Central memory CD8-positive, alpha-beta T cell (primary cell): ENCODE measurements around the gene VIL1.

Source experiments
- ATAC-seq: fragments of 150-1000 bp; cut with Tn5 transposase; replicated peaks from 2 replicates; pipeline ENCODE4 v1.10.0; 2022; ENCODE audit warnings: mild to moderate bottlenecking, moderate FRiP score, moderate number of reproducible peaks; ENCODE audit not compliant: poor library complexity, severe bottlenecking; ENCODE audit errors: extremely low read depth
- DNase-seq, 2 donors: peaks; one replicate each; pipeline ENCODE4 v3.0.0; 2021; ENCODE audit warnings: low spot score in 2 of 2
- H3K27ac Mint-ChIP-seq: one replicate; pipeline ENCODE4 v1.8.0; 2022; ENCODE audit warnings: low read depth, mild to moderate bottlenecking, moderate library complexity, mixed read lengths
- H3K27me3 Mint-ChIP-seq: one replicate; pipeline ENCODE4 v1.8.0; 2022; ENCODE audit warnings: mixed read lengths
- H3K36me3 Mint-ChIP-seq: one replicate; pipeline ENCODE4 v1.8.0; 2022; ENCODE audit warnings: mild to moderate bottlenecking, moderate library complexity, mixed read lengths; ENCODE audit not compliant: insufficient read depth
- H3K4me1 Mint-ChIP-seq: one replicate; pipeline ENCODE4 v1.8.0; 2022; ENCODE audit warnings: mixed read lengths
- H3K4me3 Mint-ChIP-seq: one replicate; pipeline ENCODE4 v1.8.0; 2022; ENCODE audit warnings: mild to moderate bottlenecking, moderate library complexity, mixed read lengths
- H3K9me3 Mint-ChIP-seq: one replicate; pipeline ENCODE4 v1.8.0; 2022; ENCODE audit warnings: mixed read lengths

The VIL1 gene

DNA sequence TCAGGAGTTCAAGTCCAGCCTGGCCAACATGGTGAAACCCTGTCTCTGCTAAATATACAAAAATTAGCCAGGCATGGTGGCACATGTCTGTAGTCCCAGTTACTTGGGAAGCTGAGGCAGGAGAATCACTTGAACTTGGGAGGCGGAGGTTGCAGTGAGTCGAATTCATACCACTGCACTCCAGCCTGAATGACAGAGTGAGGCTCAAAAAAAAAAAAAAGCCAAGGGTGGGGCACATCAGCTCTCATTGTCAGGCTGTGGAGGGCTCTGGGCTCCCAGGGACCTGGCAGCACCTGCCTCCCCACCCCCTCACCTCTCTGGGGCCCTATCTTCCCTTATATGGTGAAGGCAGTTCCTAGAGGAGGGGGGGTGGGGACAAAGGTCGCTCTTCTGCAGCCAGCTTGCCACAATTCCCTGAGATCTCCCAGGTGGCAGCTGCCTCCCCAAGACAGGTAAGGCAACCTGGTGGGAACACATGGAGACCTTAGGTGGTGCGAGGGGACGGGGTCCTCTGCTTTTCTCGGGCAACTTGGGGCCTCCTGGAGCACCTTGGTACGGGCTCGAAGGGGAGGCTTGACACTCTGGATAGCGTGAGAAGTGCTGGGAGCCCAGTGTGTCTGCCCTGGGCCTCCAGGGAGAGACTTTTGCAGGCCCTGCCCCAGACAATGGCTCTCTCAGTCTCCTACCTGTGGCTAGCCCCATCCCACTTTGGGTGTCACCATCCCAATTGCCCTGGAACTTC lies at the start of gene VIL1:
VIL1 (plus strand) TSS at position 407 of the 742 bp plus-strand sequence. CDS start 4,656 bp downstream, outside the sequence.
- no peaks in the 10 kb centered on the region for H3K9me3 Mint-ChIP-seq
- H3K4me1 Mint-ChIP-seq, result no peaks in the 10 kb centered on the region
- peaks cover 2% of the 10 kb centered on the region for H3K36me3 Mint-ChIP-seq
- H3K27ac Mint-ChIP-seq, result no peak within 1 kb of the TSS
- no peak within 1 kb of the TSS for H3K4me3 Mint-ChIP-seq
- no peak for ATAC-seq
- no peaks in the 10 kb centered on the region for H3K27me3 Mint-ChIP-seq
- DNase-seq, result no peak

DNA sequence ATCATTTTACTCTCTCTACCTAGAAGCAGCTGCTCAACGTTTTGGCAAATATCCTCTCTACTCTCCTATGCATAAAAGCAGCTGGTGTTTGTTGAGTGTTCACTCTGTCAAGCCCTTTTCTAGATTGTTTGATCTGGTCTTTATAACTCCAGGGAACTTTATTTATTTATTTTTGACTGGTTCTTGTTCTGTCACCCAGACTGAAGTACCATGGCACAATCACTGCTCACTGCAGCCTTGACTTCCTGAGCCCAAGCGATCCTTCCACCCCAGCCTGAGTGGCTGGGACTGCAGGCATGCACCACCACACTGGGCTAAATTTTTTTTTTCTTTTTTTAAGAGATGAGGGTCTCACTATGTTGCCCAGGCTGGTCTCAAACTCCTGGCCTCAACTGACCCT lies 49.6 kb upstream of the VIL1 start:
- no peaks in the 10 kb centered on the region for H3K9me3 Mint-ChIP-seq
- H3K36me3 Mint-ChIP-seq, result peaks cover 5% of the 10 kb centered on the region
- H3K4me3 Mint-ChIP-seq, result peak overlapping the region; percentile 11
- H3K27ac Mint-ChIP-seq, result peak overlapping the region; percentile 45
- ATAC-seq (no peak), DNase-seq (no peak)
- H3K27me3 Mint-ChIP-seq, result no peaks in the 10 kb centered on the region
- H3K4me1 Mint-ChIP-seq, result peaks cover 5% of the 10 kb centered on the region

DNA sequence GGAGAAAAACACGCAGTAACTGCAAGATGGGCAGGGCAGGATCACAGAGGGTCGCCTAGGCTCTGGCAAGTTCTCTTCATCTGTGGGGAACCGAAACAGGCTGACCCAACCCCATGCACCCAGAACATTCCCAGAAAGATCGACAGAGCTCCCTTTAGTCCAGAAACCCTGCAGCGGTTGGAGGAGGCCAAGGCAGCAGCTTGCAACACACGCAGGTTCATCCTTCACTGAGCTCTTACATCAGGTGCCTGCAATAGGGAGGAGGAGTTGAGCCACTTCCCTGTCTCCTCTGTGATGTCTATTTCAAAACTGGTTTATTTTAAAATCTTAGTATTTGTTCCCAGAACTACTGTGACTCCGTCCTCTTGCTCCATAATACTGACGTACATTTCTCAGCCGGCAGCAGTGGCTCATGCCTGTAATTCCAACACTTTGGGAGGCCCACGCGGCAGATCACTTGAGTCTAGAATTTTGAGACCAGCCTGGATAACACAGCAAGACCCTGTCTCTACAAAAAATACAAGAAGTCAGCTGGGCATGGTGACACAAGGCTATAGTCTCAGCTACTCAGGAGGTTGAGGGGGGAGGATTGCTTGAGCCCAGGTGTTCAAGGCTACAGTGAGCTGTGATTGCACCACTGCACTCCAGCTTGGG lies 48.4 kb upstream of the VIL1 start:
- Mint-ChIP-seq H3K4me3 (no peak overlapping the region), H3K9me3 (no peaks in the 10 kb centered on the region), H3K27ac (no peak overlapping the region), H3K4me1 (peaks cover 4% of the 10 kb centered on the region), H3K27me3 (no peaks in the 10 kb centered on the region), H3K36me3 (peaks cover 5% of the 10 kb centered on the region)
- no peak for ATAC-seq
- DNase-seq, result no peak

DNA sequence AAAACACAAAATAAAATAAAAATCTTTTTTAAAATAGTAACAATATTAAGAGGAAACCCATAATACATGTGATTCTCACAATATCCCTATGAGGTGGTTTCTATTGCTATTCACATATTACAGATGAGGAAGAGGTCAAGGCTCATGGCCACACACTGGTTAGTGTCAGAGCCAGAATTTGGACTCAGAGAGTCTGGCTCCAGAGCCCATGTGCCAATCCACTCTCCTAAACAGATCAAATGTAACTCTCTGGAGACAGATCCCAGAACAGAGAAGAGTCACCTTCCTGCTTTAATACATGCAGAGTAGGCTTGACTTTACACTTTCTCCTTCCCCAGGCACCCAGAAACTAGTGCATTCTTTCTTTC lies 47.0 kb upstream of the VIL1 start:
- ATAC-seq (no peak), DNase-seq (no peak)
- H3K27ac Mint-ChIP-seq, result no peak overlapping the region
- no peaks in the 10 kb centered on the region for H3K4me1 Mint-ChIP-seq
- no peak overlapping the region for H3K4me3 Mint-ChIP-seq
- peaks cover 5% of the 10 kb centered on the region for H3K36me3 Mint-ChIP-seq
- H3K27me3 Mint-ChIP-seq, result no peaks in the 10 kb centered on the region
- no peaks in the 10 kb centered on the region for H3K9me3 Mint-ChIP-seq

DNA sequence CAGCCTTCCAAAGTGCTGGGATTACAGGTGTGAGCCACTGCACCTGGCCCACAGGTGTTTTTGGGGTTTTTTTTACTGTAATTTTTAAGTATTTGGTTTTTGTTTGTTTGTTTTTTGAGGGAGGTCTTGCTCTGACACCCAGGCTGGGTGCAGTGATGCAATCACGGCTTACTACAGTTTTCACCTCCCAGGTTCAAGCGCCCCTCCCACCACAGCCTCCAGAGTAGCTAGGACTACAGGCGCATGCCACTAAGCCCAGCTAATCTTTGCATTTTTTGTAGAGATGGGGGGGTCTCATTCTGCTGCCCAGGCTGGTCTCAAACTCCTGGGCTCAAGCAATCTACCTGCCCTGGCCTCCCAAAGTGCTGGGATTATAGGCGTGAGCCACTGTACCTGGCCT lies 44.1 kb upstream of the VIL1 start:
- DNase-seq (no peak), ATAC-seq (no peak)
- Mint-ChIP-seq H3K9me3 (no peaks in the 10 kb centered on the region), H3K36me3 (no peaks in the 10 kb centered on the region), H3K27ac (no peak overlapping the region), H3K4me3 (no peak overlapping the region), H3K27me3 (no peaks in the 10 kb centered on the region), H3K4me1 (no peaks in the 10 kb centered on the region)

DNA sequence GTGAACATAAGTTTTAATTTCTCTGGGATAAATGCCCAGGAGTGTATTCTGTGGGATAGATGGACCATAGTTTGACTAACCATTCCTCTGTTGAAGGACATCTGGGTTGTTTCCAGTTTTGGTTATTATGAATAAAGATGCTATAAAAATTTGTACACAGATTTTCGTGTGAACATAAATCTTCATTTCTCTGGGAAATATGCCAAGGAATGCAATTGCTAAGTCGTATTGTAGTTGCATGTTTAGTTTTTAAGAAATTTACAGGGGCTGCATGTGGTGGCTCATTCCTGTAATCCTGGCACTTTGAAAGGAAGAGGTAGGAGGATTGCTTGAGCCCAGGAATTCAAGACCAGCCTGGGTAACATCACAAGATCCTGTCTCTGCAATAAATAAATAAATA lies 43.7 kb upstream of the VIL1 start:
- no peak overlapping the region for H3K4me3 Mint-ChIP-seq
- DNase-seq, result no peak
- no peak for ATAC-seq

DNA sequence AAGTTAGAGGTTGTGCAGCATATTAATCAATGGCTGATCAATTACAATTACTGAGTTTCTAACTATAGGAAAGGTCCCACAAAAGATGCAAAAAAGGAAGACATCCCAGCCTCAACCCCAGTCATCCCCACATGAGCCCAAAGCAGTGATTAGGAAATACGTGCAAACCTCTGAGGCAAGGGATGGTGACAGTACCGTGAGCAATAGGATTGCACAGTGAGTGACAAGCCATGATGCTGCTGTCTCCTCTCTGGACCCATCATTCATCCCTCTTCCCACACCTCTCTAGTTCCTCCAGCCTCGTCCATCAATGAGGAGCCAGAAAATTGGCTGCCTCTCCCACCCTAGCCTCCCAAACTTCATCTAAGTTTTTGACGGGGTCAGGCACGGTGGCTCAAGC lies 40.9 kb upstream of the VIL1 start:
- Mint-ChIP-seq H3K4me3 (no peak overlapping the region), H3K27ac (no peak overlapping the region), H3K36me3 (no peaks in the 10 kb centered on the region), H3K4me1 (peaks cover 7% of the 10 kb centered on the region), H3K9me3 (no peaks in the 10 kb centered on the region), H3K27me3 (no peaks in the 10 kb centered on the region)
- DNase-seq (no peak), ATAC-seq (no peak)

More for the DNA sequence above, 43.7 kb upstream of the VIL1 start:
- Mint-ChIP-seq H3K27me3 (no peaks in the 10 kb centered on the region), H3K4me1 (no peaks in the 10 kb centered on the region), H3K9me3 (no peaks in the 10 kb centered on the region), H3K36me3 (no peaks in the 10 kb centered on the region), H3K27ac (no peak overlapping the region)

DNA sequence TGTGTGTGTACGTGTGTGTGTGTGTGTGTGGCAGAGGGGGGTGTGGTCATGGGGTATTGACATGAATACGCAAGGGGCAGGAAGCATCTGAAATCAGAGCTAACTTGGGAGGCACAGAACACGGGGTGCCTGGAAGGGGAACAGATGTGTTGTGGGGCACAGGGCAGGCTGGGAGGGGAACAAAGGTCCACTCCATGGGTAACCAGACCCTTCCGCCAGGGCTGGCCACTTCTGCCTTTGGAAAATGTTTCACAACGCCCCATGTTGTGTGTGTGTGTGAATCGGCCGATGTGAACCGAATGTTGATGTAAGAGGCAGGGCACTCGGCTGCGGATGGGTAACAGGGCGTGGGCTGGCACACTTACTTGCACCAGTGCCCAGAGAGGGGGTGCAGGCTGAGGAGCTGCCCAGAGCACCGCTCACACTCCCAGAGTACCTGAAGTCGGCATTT lies 37.0 kb upstream of the VIL1 start, which contains the start of gene SLC11A1:
SLC11A1 (plus strand) TSS at position 358 of the 451 bp plus-strand sequence. CDS start 96 bp downstream, outside the sequence.
- peaks cover 8% of the 10 kb centered on the region for H3K4me1 Mint-ChIP-seq
- no peaks in the 10 kb centered on the region for H3K9me3 Mint-ChIP-seq
- H3K27ac Mint-ChIP-seq, result no peak within 1 kb of the TSS
- DNase-seq, result no peak
- no peaks in the 10 kb centered on the region for H3K36me3 Mint-ChIP-seq
- peaks cover 6% of the 10 kb centered on the region for H3K27me3 Mint-ChIP-seq
- no peak for ATAC-seq
- H3K4me3 Mint-ChIP-seq, result no peak within 1 kb of the TSS

DNA sequence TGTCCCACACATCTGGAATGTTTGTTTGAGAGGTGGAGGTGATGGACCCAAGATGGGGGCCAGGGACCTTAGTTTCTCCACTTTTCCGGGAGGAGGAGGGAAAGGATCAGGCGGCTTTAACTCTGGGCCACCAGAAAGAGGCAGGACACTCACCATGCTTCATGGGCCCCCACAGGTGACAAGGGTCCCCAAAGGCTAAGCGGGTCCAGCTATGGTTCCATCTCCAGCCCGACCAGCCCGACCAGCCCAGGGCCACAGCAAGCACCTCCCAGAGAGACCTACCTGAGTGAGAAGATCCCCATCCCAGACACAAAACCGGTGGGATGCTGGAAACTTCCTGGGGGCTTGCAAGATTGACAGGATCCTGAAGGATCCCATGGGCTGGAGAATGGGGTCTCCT lies 36.1 kb upstream of the VIL1 start:
- Mint-ChIP-seq H3K4me1 (peaks cover 12% of the 10 kb centered on the region), H3K36me3 (no peaks in the 10 kb centered on the region), H3K9me3 (no peaks in the 10 kb centered on the region), H3K4me3 (no peak overlapping the region), H3K27me3 (peaks cover 12% of the 10 kb centered on the region), H3K27ac (no peak overlapping the region)
- no peak for ATAC-seq
- no peak for DNase-seq

DNA sequence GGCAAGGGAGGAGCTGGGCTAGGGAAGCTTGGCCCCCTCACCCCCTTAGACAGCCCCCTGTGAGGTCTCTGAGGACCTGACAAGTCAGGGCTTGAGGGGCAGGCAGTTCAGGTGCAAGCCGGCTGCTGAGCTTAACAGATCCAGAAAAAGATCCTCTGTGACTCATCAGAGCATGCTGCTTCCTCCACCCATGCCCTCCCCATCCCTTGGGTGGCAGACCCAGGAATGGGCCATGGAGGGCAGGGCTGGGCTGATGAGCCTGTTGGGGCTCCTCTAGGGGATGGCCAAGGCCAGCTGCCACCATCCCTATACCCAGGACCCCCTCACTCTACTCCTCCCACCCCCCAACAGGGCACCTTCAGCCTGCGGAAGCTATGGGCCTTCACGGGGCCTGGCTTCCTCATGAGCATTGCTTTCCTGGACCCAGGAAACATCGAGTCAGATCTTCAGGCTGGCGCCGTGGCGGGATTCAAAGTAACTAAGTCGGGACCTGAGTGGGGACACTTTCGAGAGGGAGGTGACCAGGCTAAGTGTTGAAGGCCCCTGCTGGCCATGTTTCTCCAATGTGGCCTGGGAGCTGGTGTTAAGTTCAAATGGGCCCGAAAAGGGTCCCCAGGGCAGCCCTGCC lies 34.9 kb upstream of the VIL1 start:
- Mint-ChIP-seq H3K27me3 (peaks cover 12% of the 10 kb centered on the region), H3K4me1 (peaks cover 12% of the 10 kb centered on the region), H3K27ac (no peak overlapping the region), H3K4me3 (no peak overlapping the region), H3K36me3 (no peaks in the 10 kb centered on the region), H3K9me3 (no peaks in the 10 kb centered on the region)
- DNase-seq (no peak), ATAC-seq (no peak)

DNA sequence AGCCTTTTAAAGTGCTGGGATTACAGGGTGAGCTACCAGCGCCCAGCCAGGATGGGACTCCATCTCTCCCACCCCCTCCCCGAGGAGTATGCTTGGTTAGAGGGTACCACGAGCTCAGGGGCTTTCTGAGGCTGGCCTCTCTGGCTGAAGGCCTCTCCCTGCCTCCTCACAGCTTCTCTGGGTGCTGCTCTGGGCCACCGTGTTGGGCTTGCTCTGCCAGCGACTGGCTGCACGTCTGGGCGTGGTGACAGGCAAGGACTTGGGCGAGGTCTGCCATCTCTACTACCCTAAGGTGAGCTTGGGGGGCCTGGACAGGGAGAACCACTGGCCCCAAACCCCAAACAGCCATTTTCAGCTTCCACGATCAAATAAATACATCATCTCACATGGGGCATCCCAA lies 33.9 kb upstream of the VIL1 start:
- no peak for DNase-seq
- H3K27ac Mint-ChIP-seq, result no peak overlapping the region
- no peak for ATAC-seq
- H3K36me3 Mint-ChIP-seq, result no peaks in the 10 kb centered on the region
- H3K4me3 Mint-ChIP-seq, result no peak overlapping the region
- peaks cover 12% of the 10 kb centered on the region for H3K27me3 Mint-ChIP-seq
- no peaks in the 10 kb centered on the region for H3K9me3 Mint-ChIP-seq
- H3K4me1 Mint-ChIP-seq, result peaks cover 12% of the 10 kb centered on the region

DNA sequence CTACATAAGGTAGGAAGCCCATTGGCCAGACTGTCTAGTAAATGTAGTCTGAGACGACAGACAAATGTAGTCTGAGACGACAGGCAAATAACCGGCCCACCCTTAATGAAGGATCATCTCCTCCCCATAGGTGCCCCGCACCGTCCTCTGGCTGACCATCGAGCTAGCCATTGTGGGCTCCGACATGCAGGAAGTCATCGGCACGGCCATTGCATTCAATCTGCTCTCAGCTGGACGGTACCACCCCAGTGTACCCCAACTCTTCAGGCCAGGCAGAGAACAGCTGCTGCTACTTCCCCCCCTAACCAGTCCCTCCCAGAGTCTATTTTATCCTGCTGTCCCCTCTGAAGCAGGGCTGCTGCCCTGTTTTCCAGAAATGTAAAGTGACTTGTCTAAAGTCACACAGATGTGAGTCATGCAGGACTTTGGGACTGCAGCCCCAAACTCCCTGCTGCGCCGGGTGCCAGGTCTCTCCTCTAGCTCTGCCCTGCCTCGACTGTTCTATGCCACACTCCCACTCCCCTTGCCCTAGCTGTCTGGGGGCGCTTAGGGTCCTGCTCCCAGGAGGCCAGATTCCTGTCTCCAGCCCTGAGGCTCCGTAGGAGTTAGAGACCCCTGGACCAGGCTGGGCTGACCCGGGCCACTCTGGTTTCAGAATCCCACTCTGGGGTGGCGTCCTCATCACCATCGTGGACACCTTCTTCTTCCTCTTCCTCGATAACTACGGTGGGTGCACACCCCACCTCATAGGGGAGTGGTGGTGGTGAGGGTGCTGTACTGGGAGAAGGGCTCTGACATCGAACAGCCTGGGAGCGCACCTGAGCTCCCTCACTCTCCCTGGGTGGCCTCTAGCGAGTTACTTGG lies 32.2 kb upstream of the VIL1 start:
- H3K9me3 Mint-ChIP-seq, result no peaks in the 10 kb centered on the region
- no peak for DNase-seq
- H3K27ac Mint-ChIP-seq, result no peak overlapping the region
- peaks cover 8% of the 10 kb centered on the region for H3K4me1 Mint-ChIP-seq
- H3K27me3 Mint-ChIP-seq, result peaks cover 12% of the 10 kb centered on the region
- no peaks in the 10 kb centered on the region for H3K36me3 Mint-ChIP-seq
- ATAC-seq, result no peak
- H3K4me3 Mint-ChIP-seq, result no peak overlapping the region
